Gastrocnemius medialis (tissue), 4 donors: Measurements from ENCODE around the gene RING1.

Source experiments
- POLR2A ChIP-seq, 2 donors: fragments of 450-650 bp; IDR thresholded peaks; one replicate each; pipeline ENCODE4 v1.6.1; 2017; ENCODE audit warnings: antibody characterized with exemption in 2 of 2, mild to moderate bottlenecking in 2 of 2, moderate library complexity in 2 of 2
- TF ChIP-seq, protein P1 (sequence below), 5 experiments: fragments of 450-650 bp in 3 of 5; fragments of 200-600 bp in 2 of 5; sonication (generic) in 2 of 5; IDR thresholded peaks in 4 of 5; conservative IDR thresholded peaks in 1 of 5; 1 replicate in 4 of 5; 2 replicates in 1 of 5; pipeline ENCODE4 v1.5.1; 2016 to 2019; ENCODE audit warnings: antibody characterized with exemption in 5 of 5, mild to moderate bottlenecking in 3 of 5, moderate library complexity in 3 of 5

DNA sequence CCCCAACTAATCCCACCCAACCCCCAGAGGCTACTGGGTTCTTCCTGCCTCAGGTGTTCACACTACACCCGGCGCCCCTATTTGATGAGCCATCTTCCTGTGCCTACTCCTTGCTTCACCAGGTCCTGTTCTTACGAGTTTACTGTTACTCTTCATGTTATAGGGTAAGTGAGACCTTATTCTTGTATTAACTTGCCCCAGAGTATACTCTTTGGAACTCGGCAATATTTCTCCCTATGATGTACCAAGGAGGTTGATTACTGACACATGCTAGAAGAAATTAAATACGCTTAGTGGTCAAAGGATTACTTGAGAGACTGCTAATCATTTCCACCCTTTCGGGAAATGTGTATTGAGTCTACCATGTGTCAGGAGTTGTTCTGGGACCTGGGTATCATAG lies 8.9 kb downstream of the RING1 start:
- no peak for TF ChIP-seq POLR2A (IDR thresholded peaks at IDR 0.05)
- TF ChIP-seq, protein P1, sequence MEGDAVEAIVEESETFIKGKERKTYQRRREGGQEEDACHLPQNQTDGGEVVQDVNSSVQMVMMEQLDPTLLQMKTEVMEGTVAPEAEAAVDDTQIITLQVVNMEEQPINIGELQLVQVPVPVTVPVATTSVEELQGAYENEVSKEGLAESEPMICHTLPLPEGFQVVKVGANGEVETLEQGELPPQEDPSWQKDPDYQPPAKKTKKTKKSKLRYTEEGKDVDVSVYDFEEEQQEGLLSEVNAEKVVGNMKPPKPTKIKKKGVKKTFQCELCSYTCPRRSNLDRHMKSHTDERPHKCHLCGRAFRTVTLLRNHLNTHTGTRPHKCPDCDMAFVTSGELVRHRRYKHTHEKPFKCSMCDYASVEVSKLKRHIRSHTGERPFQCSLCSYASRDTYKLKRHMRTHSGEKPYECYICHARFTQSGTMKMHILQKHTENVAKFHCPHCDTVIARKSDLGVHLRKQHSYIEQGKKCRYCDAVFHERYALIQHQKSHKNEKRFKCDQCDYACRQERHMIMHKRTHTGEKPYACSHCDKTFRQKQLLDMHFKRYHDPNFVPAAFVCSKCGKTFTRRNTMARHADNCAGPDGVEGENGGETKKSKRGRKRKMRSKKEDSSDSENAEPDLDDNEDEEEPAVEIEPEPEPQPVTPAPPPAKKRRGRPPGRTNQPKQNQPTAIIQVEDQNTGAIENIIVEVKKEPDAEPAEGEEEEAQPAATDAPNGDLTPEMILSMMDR (IDR thresholded peaks at IDR 0.05 in 4 of 5, conservative IDR thresholded peaks at IDR 0.05 in 1 of 5) = no peak
